GM13976 (cell line): ENCODE data around the gene TPCN2.

Source experiments
- DNase-seq: peaks from one replicate; pipeline ENCODE4 v3.0.0; 2012; ENCODE audit warnings: low spot score
- in situ Hi-C: fragments of 300-500 bp; cut with MboI; formaldehyde crosslinking; loops from one replicate; pipeline ENCODE4 v1.12.0; 2022; ENCODE audit warnings: low sequenced_read_pairs, mixed read lengths, inconsistent platforms; ENCODE audit not compliant: unreplicated experiment
- TF ChIP-seq, protein P1 (sequence below): IDR thresholded peaks from 2 replicates; pipeline ENCODE4 v1.5.1; 2012; ENCODE audit warnings: borderline replicate concordance, mild to moderate bottlenecking; ENCODE audit not compliant: insufficient read depth; ENCODE audit errors: extremely low read depth, missing control alignments, control extremely low read depth

TPCN2 gene

DNA sequence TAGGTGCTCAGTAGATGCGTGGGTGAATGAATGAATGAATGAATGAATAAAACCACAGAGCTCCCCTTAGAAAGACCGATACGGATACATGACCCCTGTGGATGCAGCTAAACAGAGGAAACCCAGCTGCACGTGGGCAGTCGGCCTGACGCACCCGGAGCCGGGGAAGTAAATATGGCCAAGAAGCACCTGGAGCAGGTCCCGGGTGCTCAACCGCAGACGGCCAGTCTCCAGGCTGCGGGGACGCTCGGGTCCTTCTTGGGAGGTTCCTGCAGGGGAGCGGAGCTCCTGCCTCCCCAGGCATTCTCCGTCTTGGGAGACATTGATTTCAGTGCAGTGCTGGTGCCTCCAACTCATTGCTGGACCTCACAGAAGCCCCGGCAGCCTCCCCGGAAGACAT lies 11.7 kb upstream of the TPCN2 start:
- TF ChIP-seq, protein P1, sequence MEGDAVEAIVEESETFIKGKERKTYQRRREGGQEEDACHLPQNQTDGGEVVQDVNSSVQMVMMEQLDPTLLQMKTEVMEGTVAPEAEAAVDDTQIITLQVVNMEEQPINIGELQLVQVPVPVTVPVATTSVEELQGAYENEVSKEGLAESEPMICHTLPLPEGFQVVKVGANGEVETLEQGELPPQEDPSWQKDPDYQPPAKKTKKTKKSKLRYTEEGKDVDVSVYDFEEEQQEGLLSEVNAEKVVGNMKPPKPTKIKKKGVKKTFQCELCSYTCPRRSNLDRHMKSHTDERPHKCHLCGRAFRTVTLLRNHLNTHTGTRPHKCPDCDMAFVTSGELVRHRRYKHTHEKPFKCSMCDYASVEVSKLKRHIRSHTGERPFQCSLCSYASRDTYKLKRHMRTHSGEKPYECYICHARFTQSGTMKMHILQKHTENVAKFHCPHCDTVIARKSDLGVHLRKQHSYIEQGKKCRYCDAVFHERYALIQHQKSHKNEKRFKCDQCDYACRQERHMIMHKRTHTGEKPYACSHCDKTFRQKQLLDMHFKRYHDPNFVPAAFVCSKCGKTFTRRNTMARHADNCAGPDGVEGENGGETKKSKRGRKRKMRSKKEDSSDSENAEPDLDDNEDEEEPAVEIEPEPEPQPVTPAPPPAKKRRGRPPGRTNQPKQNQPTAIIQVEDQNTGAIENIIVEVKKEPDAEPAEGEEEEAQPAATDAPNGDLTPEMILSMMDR = no peak
- no peak for DNase-seq
- in situ Hi-C loops = no loop called here

DNA sequence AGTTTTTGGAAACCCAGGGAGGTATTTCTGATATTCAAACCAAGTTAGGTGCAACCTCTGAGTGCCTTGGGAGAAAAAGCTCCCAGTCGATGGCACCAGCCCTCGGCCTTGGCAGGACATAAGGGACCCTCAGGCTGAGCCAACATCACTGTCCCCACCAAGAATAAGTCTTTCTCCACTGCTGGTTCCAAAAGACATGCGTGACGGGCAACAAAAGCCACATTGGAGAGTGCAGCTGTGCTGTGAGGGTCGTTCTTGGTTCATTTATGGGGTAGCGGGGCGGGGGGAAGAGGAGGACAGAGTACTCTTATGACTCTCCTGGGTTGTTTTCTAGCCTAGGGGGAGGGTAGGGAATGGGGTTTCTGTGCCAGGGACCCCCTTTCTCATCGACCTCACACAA lies 11.2 kb upstream of the TPCN2 start:
- no peak for DNase-seq
- TF ChIP-seq, protein P1 = no peak
- in situ Hi-C loops = no loop called here

DNA sequence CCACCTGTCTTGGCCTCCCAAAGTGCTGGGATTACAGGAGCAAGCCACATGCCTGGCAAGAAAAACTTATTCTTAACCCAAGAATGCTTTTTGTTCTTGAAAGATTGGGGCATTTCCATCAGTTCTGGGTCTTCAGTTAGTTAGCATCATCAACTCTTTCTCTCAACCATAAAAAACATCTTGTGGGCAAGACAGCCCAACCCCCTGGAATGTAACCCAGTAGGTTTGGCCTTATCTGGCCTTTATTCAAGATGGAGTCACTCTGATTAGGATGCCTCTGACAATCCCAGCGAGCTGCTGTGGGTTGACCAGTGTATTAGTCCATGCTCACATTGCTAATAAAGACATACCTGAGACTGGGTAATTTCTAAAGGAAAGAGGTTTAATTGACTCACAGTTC lies 9.2 kb upstream of the TPCN2 start:
- DNase-seq = no peak
- TF ChIP-seq, protein P1 = no peak
- in situ Hi-C loops = no loop called here

DNA sequence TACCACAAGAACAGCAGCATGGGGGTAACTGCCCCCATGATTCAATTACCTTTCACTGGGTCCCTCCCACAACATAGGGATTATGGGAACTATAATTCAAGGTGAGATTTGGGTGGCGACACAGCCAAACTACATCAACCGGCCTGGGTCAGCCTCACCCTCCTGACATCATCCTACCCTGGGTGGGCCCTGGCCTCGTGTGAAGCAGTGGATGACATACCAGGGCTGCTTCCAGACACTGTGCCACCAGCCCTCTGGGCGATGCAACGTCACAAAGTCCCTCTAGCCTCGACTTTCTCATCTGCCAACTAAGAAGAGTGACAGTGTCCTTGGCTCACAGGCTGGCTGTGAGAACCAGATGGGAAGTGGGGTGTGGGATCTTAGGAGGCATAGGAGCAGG lies 8.7 kb upstream of the TPCN2 start:
- in situ Hi-C loops = no loop called here
- TF ChIP-seq, protein P1 = no peak

DNA sequence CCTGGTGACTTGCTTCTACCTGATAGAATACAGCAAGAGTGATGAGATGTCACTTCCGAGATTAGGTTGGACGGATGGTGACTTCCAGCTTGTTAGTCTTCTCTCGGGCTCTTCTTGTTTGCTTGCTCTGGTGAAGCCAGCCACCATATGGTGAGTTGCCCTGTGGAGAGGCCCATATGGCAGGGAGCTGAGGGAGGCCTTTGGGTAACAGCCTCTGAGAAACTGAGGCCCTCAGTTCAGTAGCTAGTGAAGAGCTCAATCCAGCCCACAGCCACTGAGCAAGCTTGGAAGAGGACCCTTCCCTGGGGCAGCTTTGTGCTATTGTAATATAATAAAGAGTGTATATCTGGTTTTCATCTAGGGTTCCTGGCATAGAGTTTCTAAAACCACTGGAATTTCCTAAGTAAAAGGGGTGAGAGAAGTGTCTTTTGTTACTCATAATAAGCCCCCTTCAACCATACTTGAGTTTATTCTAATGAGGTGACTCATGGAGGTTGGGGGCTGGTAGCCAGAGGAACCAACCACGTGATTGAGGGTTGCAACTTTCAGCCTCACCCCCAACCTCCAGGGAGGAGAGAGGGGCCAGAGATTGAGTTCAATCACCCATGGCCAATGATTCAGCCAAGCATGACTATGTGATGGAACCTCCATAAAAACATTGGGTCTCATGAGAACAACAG lies 8.0 kb upstream of the TPCN2 start:
- DNase-seq = no peak
- TF ChIP-seq, protein P1 = no peak
- in situ Hi-C loops = no loop called here

More for the DNA sequence above, 8.7 kb upstream of the TPCN2 start:
- DNase-seq = no peak

DNA sequence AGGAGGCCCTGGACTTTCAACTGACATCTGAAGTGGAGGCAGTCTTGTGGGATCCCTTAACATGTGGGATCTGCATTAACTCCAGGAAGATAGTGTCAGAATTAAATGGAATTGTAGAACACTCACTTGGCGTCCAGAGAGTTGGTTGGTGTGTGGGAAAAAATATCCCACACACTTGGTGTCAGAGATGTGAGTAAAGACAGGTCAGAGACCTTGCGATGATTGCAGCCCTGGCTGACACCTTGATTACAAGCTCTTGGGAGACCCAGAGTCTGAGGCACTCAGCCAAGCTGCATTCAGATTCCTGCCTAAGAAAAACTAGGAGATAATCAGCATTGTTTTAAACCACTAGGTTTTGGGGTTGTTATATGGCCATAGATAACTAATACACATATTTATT lies 7.2 kb upstream of the TPCN2 start:
- TF ChIP-seq, protein P1 = no peak
- in situ Hi-C loops = no loop called here
- no peak for DNase-seq
